Astrocyte (in vitro differentiated cells and primary cell): ENCODE results near the gene RAB36. TPM values are rescaled to one million over a fixed set of nuclear protein-coding genes. Genes with fewer than 3 reads are reported as not detected.

ENCODE experiments used
- DNase-seq: peaks from one replicate; pipeline ENCODE4 v3.0.0-alpha.2; 2010; ENCODE audit warnings: low read depth
- FAIRE-seq: peaks from 2 replicates; lab custom pipeline; 2011; peaks lifted over from hg19 to GRCh38; lab: Jason Lieb, UNC
- H2AFZ ChIP-seq: 2 replicates; pipeline ENCODE4 v1.6.0; 2012; ENCODE audit warnings: low read depth, low read length, inconsistent platforms
- H3K27ac ChIP-seq: 2 replicates; pipeline ENCODE4 v1.5.1; 2011; ENCODE audit warnings: low read depth, low read length, inconsistent platforms
- H3K27me3 ChIP-seq: 2 replicates; pipeline ENCODE4 v1.6.0; 2011; ENCODE audit warnings: low read length, inconsistent platforms; ENCODE audit not compliant: insufficient read depth
- H3K36me3 ChIP-seq: 2 replicates; pipeline ENCODE4 v1.5.1; 2011; ENCODE audit warnings: low read length, inconsistent platforms; ENCODE audit not compliant: insufficient read depth
- H3K4me1 ChIP-seq: 2 replicates; pipeline ENCODE4 v1.5.1; 2011; ENCODE audit warnings: low read length, inconsistent platforms; ENCODE audit not compliant: insufficient read depth
- H3K4me2 ChIP-seq: 2 replicates; pipeline ENCODE4 v1.6.0; 2012; ENCODE audit warnings: low read length, inconsistent platforms
- H3K4me3 ChIP-seq: 2 replicates; pipeline ENCODE4 v1.5.1; 2011; ENCODE audit warnings: low read depth, mild to moderate bottlenecking, low read length, inconsistent platforms; ENCODE audit not compliant: insufficient read depth
- H3K79me2 ChIP-seq: 2 replicates; pipeline ENCODE4 v1.6.0; 2012; ENCODE audit warnings: mild to moderate bottlenecking, low read length, inconsistent platforms; ENCODE audit not compliant: insufficient read depth
- H3K9ac ChIP-seq: 2 replicates; pipeline ENCODE4 v1.6.0; 2012; ENCODE audit warnings: mild to moderate bottlenecking, low read length, inconsistent platforms
- H3K9me3 ChIP-seq: 2 replicates; pipeline ENCODE4 v1.5.1; 2012; ENCODE audit warnings: low read depth, mild to moderate bottlenecking, low read length, inconsistent platforms; ENCODE audit not compliant: insufficient read depth
- H4K20me1 ChIP-seq: 2 replicates; pipeline ENCODE4 v1.6.0; 2012; ENCODE audit warnings: low read length, inconsistent platforms; ENCODE audit not compliant: insufficient read depth
- H3K27ac Mint-ChIP-seq: one replicate; pipeline ENCODE4 v1.8.0; 2021; ENCODE audit warnings: mild to moderate bottlenecking, mixed read lengths; ENCODE audit not compliant: unreplicated experiment
- H3K27me3 Mint-ChIP-seq: one replicate; pipeline ENCODE4 v1.8.0; 2021; ENCODE audit warnings: low read depth, mixed read lengths; ENCODE audit not compliant: unreplicated experiment
- H3K36me3 Mint-ChIP-seq: one replicate; pipeline ENCODE4 v1.8.0; 2021; ENCODE audit warnings: low read depth, mixed read lengths; ENCODE audit not compliant: unreplicated experiment
- H3K4me1 Mint-ChIP-seq: one replicate; pipeline ENCODE4 v1.8.0; 2021; ENCODE audit warnings: low read depth, mixed read lengths; ENCODE audit not compliant: unreplicated experiment
- H3K4me3 Mint-ChIP-seq: one replicate; pipeline ENCODE4 v1.8.0; 2021; ENCODE audit warnings: mild to moderate bottlenecking, moderate library complexity, mixed read lengths; ENCODE audit not compliant: unreplicated experiment
- H3K9me3 Mint-ChIP-seq: one replicate; pipeline ENCODE4 v1.8.0; 2021; ENCODE audit warnings: mild to moderate bottlenecking, mixed read lengths; ENCODE audit not compliant: unreplicated experiment
- CTCF ChIP-seq: IDR thresholded peaks from 2 replicates; pipeline ENCODE4 v1.5.1; 2011; ENCODE audit warnings: low read depth, mild to moderate bottlenecking, inconsistent platforms, low read length, moderate library complexity; ENCODE audit not compliant: insufficient read depth
- EZH2 ChIP-seq: IDR thresholded peaks from 2 replicates; pipeline ENCODE4 v1.6.1; 2012; ENCODE audit warnings: mild to moderate bottlenecking, low read length, inconsistent platforms; ENCODE audit not compliant: insufficient read depth
- total RNA-seq: library from RNA; stranded (reverse); gene quantifications from 2 replicates; pipeline ENCODE4 v1.2.1, GENCODE V29; 2021

Gene RAB36
- total RNA-seq, 1 donor from 2014 or later = 5.2 TPM

- H3K27ac Mint-ChIP-seq = peak overlapping the region; percentile 5
- H3K4me1 Mint-ChIP-seq = peaks cover 7% of the 10 kb centered on the region
- H3K27ac ChIP-seq = no peak overlapping the region
- no peak overlapping the region for H3K4me3 ChIP-seq
- H3K9me3 ChIP-seq = no peaks in the 10 kb centered on the region
- peaks cover 21% of the 10 kb centered on the region for H3K4me1 ChIP-seq
- peaks cover 4% of the 10 kb centered on the region for H3K27me3 Mint-ChIP-seq
- H3K4me2 ChIP-seq = no peak overlapping the region
- H4K20me1 ChIP-seq = peaks cover 12% of the 10 kb centered on the region
- H3K36me3 Mint-ChIP-seq = peaks cover 16% of the 10 kb centered on the region
- no peak for TF ChIP-seq EZH2
- no peak for TF ChIP-seq CTCF
- no peak overlapping the region for H3K9ac ChIP-seq
- H3K36me3 ChIP-seq = no peaks in the 10 kb centered on the region
- H3K4me3 Mint-ChIP-seq = no peak overlapping the region
- H3K9me3 Mint-ChIP-seq = no peaks in the 10 kb centered on the region
- no peak for FAIRE-seq
- no peak for DNase-seq
- no peaks in the 10 kb centered on the region for H3K27me3 ChIP-seq
- H3K79me2 ChIP-seq = peaks cover 2% of the 10 kb centered on the region
- no peak overlapping the region for H2AFZ ChIP-seq
Observed at GRCh38 chr22:23149743-23150238, 4.5 kb downstream of the RAB36 start.

- no peaks in the 10 kb centered on the region for H3K9me3 ChIP-seq
- Mint-ChIP-seq H3K36me3 (peaks cover 18% of the 10 kb centered on the region), H3K4me3 (no peak overlapping the region), H3K27me3 (peaks cover 4% of the 10 kb centered on the region), H3K4me1 (peaks cover 7% of the 10 kb centered on the region), H3K27ac (no peak overlapping the region), H3K9me3 (no peaks in the 10 kb centered on the region)
- no peak for FAIRE-seq
- H4K20me1 ChIP-seq = peaks cover 12% of the 10 kb centered on the region
- H2AFZ ChIP-seq = no peak overlapping the region
- no peaks in the 10 kb centered on the region for H3K36me3 ChIP-seq
- no peaks in the 10 kb centered on the region for H3K27me3 ChIP-seq
- TF ChIP-seq EZH2 (no peak), CTCF (no peak)
- H3K27ac ChIP-seq = no peak overlapping the region
- H3K9ac ChIP-seq = no peak overlapping the region
- H3K4me1 ChIP-seq = peaks cover 14% of the 10 kb centered on the region
- H3K79me2 ChIP-seq = no peaks in the 10 kb centered on the region
- DNase-seq = no peak
- H3K4me2 ChIP-seq = no peak overlapping the region
- H3K4me3 ChIP-seq = no peak overlapping the region
Observed at GRCh38 chr22:23150762-23151161, 5.5 kb downstream of the RAB36 start.

GRCh38 chr22:23151827-23152226, 6.5 kb downstream of the RAB36 start:
- Mint-ChIP-seq H3K27ac (no peak overlapping the region), H3K4me3 (no peak overlapping the region), H3K9me3 (no peaks in the 10 kb centered on the region), H3K36me3 (peaks cover 21% of the 10 kb centered on the region), H3K4me1 (peaks cover 7% of the 10 kb centered on the region), H3K27me3 (peaks cover 6% of the 10 kb centered on the region)
- no peaks in the 10 kb centered on the region for H3K9me3 ChIP-seq
- no peaks in the 10 kb centered on the region for H3K36me3 ChIP-seq
- H3K4me1 ChIP-seq = peaks cover 6% of the 10 kb centered on the region
- no peak overlapping the region for H3K4me3 ChIP-seq
- H3K4me2 ChIP-seq = no peak overlapping the region
- H3K27me3 ChIP-seq = no peaks in the 10 kb centered on the region
- DNase-seq (no peak), FAIRE-seq (no peak)
- TF ChIP-seq EZH2 (no peak), CTCF (no peak)
- no peak overlapping the region for H2AFZ ChIP-seq
- peaks cover 12% of the 10 kb centered on the region for H4K20me1 ChIP-seq
- H3K9ac ChIP-seq = no peak overlapping the region
- no peaks in the 10 kb centered on the region for H3K79me2 ChIP-seq
- no peak overlapping the region for H3K27ac ChIP-seq
